AG04449 (cell line): ENCODE data around the gene PALLD.

Source experiments
- CTCF ChIA-PET: fragments of 350-600 bp; formaldehyde crosslinking; extraction: SDS; loops from one replicate; lab custom pipeline; 2021; ENCODE audit warnings: antibody characterized with exemption; lab: Yijun Ruan, JAX
- POLR2A ChIA-PET: fragments of 400-600, 350-600 bp; formaldehyde crosslinking; extraction: SDS; loops from one replicate; lab custom pipeline; 2020; ENCODE audit warnings: antibody characterized with exemption, inconsistent platforms; lab: Yijun Ruan, JAX
- DNase-seq: peaks from one replicate; pipeline ENCODE4 v3.0.0-alpha.2; 2010; ENCODE audit warnings: low read depth, low spot score
- H3K4me3 ChIP-seq: 2 replicates; pipeline ENCODE4 v1.5.1; 2011; ENCODE audit warnings: low read depth, mild to moderate bottlenecking, control low read depth, low read length
- TF ChIP-seq, protein P1 (sequence below): IDR thresholded peaks from one replicate; pipeline ENCODE4 v1.5.1; 2011; ENCODE audit warnings: mild to moderate bottlenecking, moderate library complexity, low read length, control low read depth, inconsistent platforms; ENCODE audit not compliant: insufficient read depth; ENCODE audit errors: missing control alignments

PALLD gene

GRCh38 chr4:168887809-168888208, 391.0 kb downstream of the PALLD start:
- no peak for DNase-seq
- CTCF ChIA-PET: interaction anchor here (1.3 kb wide), 1 partner anchor 179 kb away, joined by 3 read pairs; no protein-coding TSS in a partner anchor
- TF ChIP-seq, protein P1, sequence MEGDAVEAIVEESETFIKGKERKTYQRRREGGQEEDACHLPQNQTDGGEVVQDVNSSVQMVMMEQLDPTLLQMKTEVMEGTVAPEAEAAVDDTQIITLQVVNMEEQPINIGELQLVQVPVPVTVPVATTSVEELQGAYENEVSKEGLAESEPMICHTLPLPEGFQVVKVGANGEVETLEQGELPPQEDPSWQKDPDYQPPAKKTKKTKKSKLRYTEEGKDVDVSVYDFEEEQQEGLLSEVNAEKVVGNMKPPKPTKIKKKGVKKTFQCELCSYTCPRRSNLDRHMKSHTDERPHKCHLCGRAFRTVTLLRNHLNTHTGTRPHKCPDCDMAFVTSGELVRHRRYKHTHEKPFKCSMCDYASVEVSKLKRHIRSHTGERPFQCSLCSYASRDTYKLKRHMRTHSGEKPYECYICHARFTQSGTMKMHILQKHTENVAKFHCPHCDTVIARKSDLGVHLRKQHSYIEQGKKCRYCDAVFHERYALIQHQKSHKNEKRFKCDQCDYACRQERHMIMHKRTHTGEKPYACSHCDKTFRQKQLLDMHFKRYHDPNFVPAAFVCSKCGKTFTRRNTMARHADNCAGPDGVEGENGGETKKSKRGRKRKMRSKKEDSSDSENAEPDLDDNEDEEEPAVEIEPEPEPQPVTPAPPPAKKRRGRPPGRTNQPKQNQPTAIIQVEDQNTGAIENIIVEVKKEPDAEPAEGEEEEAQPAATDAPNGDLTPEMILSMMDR: no peak
- POLR2A ChIA-PET: no interaction called here
- no peak overlapping the region for H3K4me3 ChIP-seq

DNA sequence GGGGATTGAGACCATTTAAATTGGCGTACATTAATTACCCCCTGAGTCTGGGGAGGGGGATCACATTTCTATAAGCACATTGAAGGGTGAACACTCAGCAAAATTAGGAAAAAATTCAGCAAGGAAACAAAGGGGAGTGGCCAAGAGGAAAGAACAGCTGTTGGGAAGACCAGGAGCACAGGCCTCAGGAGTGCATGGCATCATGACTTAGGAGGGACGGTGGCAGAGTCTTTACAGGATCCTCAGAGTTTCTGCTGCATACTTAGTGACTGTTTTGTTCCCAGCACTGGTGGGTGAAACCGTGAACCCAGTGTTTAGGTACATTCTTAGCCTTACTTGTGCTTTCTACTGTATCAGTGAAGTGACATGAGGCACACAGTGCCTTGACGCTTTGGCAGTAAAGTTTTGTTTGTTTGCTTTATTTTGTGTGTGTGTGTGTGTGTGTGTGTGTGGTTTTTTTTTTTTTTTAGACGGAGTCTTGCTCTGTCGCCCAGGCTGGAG, 391.9 kb downstream of the PALLD start:
- ChIA-PET POLR2A (no interaction called here), CTCF (interaction anchor here (1.3 kb wide), 1 partner anchor 180 kb away, joined by 3 read pairs; no protein-coding TSS in a partner anchor)
- TF ChIP-seq, protein P1: no peak
- H3K4me3 ChIP-seq: no peak overlapping the region
- no peak for DNase-seq

- TF ChIP-seq, protein P1: no peak
- H3K4me3 ChIP-seq: no peak overlapping the region
- ChIA-PET POLR2A (no interaction called here), CTCF (no interaction called here)
- no peak for DNase-seq
Observed at GRCh38 chr4:168891086-168891485, 394.2 kb downstream of the PALLD start.

GRCh38 chr4:168891688-168892087, 394.8 kb downstream of the PALLD start:
- DNase-seq: no peak
- TF ChIP-seq, protein P1: no peak
- ChIA-PET CTCF (interaction anchor here (1.4 kb wide), 1 partner anchor 182 kb away, joined by 3 read pairs; no protein-coding TSS in a partner anchor), POLR2A (no interaction called here)
- no peak overlapping the region for H3K4me3 ChIP-seq

GRCh38 chr4:168892475-168892874, 395.6 kb downstream of the PALLD start:
- TF ChIP-seq, protein P1: no peak
- ChIA-PET CTCF (interaction anchor here (0.9 to 1.4 kb wide), 2 partner anchors 23 to 183 kb away, joined by 3 read pairs; no protein-coding TSS in a partner anchor), POLR2A (no interaction called here)
- DNase-seq: no peak
- no peak overlapping the region for H3K4me3 ChIP-seq

GRCh38 chr4:168893205-168893604, 396.4 kb downstream of the PALLD start:
- no peak for DNase-seq
- H3K4me3 ChIP-seq: no peak overlapping the region
- TF ChIP-seq, protein P1: no peak
- ChIA-PET CTCF (interaction anchor here (0.9 to 1.0 kb wide), 2 partner anchors 20 to 22 kb away, joined by 3 read pairs; no protein-coding TSS in a partner anchor), POLR2A (interaction anchor here (0.6 kb wide), 1 partner anchor 12 kb away, joined by 5 read pairs; no protein-coding TSS in a partner anchor)
